ENCODE measurements around the gene GPHA2.

DNA sequence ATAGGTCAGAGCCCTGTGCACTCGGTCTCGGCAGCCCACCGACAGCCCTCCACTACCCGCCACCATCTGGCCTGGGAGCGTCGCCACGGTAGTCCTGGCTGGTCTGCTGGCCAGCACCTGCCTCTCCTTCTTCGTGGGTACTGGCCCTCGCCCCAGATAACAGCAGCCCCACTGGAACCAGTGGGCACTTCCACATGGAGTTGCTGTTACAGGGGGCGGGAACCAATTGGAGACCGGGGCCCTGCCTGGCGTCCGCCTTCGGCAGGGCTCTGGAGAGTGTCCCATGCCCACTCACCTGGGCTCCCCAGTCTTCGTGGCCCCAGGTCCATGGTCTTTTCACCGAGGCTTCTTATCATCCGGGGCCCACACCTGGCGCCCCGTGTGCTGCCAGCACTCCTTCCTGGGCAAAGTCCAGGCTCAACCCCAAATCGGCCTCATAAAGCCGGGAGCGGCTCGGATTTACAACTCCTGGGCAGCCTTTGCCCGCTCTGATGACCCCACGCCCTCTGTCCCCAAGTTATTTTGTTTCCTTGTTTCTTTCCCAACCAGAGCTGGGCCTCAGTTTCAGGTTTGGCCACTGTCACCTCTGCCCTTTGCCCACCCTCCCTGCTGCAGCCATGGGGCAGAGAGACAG is 44.4 kb downstream of the GPHA2 start:
- TF ChIP-seq, protein P1, sequence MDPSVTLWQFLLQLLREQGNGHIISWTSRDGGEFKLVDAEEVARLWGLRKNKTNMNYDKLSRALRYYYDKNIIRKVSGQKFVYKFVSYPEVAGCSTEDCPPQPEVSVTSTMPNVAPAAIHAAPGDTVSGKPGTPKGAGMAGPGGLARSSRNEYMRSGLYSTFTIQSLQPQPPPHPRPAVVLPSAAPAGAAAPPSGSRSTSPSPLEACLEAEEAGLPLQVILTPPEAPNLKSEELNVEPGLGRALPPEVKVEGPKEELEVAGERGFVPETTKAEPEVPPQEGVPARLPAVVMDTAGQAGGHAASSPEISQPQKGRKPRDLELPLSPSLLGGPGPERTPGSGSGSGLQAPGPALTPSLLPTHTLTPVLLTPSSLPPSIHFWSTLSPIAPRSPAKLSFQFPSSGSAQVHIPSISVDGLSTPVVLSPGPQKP (IDR thresholded peaks at IDR 0.05; ENCODE audit: low read depth, low read length): no peak
- TF ChIP-seq, protein P2, sequence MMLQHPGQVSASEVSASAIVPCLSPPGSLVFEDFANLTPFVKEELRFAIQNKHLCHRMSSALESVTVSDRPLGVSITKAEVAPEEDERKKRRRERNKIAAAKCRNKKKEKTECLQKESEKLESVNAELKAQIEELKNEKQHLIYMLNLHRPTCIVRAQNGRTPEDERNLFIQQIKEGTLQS (IDR thresholded peaks at IDR 0.05; ENCODE audit: borderline replicate concordance, extremely low read depth, low read depth, low read length): no peak
- TF ChIP-seq, protein P3, sequence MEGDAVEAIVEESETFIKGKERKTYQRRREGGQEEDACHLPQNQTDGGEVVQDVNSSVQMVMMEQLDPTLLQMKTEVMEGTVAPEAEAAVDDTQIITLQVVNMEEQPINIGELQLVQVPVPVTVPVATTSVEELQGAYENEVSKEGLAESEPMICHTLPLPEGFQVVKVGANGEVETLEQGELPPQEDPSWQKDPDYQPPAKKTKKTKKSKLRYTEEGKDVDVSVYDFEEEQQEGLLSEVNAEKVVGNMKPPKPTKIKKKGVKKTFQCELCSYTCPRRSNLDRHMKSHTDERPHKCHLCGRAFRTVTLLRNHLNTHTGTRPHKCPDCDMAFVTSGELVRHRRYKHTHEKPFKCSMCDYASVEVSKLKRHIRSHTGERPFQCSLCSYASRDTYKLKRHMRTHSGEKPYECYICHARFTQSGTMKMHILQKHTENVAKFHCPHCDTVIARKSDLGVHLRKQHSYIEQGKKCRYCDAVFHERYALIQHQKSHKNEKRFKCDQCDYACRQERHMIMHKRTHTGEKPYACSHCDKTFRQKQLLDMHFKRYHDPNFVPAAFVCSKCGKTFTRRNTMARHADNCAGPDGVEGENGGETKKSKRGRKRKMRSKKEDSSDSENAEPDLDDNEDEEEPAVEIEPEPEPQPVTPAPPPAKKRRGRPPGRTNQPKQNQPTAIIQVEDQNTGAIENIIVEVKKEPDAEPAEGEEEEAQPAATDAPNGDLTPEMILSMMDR (IDR thresholded peaks at IDR 0.05 in 2 of 3, conservative IDR thresholded peaks at IDR 0.05 in 1 of 3; ENCODE audit: control insufficient read depth in 2 of 3, extremely low read depth in 1 of 3, insufficient read depth in 1 of 3, low read depth in 3 of 3, low read length in 3 of 3): no peak
- TF ChIP-seq, protein P4, sequence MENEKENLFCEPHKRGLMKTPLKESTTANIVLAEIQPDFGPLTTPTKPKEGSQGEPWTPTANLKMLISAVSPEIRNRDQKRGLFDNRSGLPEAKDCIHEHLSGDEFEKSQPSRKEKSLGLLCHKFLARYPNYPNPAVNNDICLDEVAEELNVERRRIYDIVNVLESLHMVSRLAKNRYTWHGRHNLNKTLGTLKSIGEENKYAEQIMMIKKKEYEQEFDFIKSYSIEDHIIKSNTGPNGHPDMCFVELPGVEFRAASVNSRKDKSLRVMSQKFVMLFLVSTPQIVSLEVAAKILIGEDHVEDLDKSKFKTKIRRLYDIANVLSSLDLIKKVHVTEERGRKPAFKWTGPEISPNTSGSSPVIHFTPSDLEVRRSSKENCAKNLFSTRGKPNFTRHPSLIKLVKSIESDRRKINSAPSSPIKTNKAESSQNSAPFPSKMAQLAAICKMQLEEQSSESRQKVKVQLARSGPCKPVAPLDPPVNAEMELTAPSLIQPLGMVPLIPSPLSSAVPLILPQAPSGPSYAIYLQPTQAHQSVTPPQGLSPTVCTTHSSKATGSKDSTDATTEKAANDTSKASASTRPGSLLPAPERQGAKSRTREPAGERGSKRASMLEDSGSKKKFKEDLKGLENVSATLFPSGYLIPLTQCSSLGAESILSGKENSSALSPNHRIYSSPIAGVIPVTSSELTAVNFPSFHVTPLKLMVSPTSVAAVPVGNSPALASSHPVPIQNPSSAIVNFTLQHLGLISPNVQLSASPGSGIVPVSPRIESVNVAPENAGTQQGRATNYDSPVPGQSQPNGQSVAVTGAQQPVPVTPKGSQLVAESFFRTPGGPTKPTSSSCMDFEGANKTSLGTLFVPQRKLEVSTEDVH (IDR thresholded peaks at IDR 0.05; ENCODE audit: low read depth, partially characterized antibody): no peak
- no peak for TF ChIP-seq SP1 (IDR thresholded peaks at IDR 0.05; ENCODE audit: low read depth, low read length)
- TF ChIP-seq CEBPB (IDR thresholded peaks at IDR 0.05; ENCODE audit: borderline replicate concordance in 1 of 2, low read depth in 2 of 2, low read length in 2 of 2): no peak
- no peak for TF ChIP-seq ZBED1 (IDR thresholded peaks at IDR 0.05; ENCODE audit: borderline replicate concordance)
- no peak for TF ChIP-seq NFXL1 (IDR thresholded peaks at IDR 0.05; ENCODE audit: borderline replicate concordance)
- TF ChIP-seq KAT2A (conservative IDR thresholded peaks at IDR 0.05; ENCODE audit: control insufficient read depth, low read depth, low read length): no peak
- no peak for TF ChIP-seq POLR2A (IDR thresholded peaks at IDR 0.05; ENCODE audit: low read depth, low read length)
- no peak for TF ChIP-seq KDM1A (IDR thresholded peaks at IDR 0.05; ENCODE audit: borderline replicate concordance)
- TF ChIP-seq SIN3A (IDR thresholded peaks at IDR 0.05; ENCODE audit: low read depth, low read length): no peak

Measured in GM12878 (cell line).